Breast epithelium (tissue), 4 donors: ENCODE measurements around the gene ARHGDIA. TPM values are rescaled to one million over a fixed set of nuclear protein-coding genes. Genes with fewer than 3 reads are reported as not detected.
A peak's percentile ranks its signal among the peaks of the same experiment; 100 is the strongest.

Experiments used
- DNase-seq, 2 donors: peaks; one replicate each; pipeline ENCODE4 v3.0.0-alpha.2; 2019; ENCODE audit warnings: low spot score in 2 of 2
- H3K27ac ChIP-seq, 2 donors: fragments of 200-600 bp; sonication (generic) in 1 of 2; one replicate each; pipeline ENCODE4 v1.5.1; 2016 to 2019; ENCODE audit warnings: mild to moderate bottlenecking in 1 of 2
- H3K27me3 ChIP-seq, 2 donors: fragments of 200-600 bp; sonication (generic) in 1 of 2; one replicate each; pipeline versions ENCODE4 v1.5.1 to v1.6.0; 2017 to 2019; ENCODE audit warnings: control low read depth in 1 of 2, mild to moderate bottlenecking in 1 of 2
- H3K36me3 ChIP-seq: fragments of 200-600 bp; one replicate; pipeline ENCODE4 v1.5.1; 2019
- H3K4me1 ChIP-seq, 2 donors: fragments of 200-600 bp; sonication (generic); one replicate each; pipeline ENCODE4 v1.5.1; 2016 to 2019; ENCODE audit warnings: control low read depth in 1 of 2
- H3K4me3 ChIP-seq, 3 donors: fragments of 200-600 bp; sonication (generic); 1 replicate in 2 of 3; 2 replicates in 1 of 3; pipeline ENCODE4 v1.5.1; 2016 to 2019; ENCODE audit warnings: mild to moderate bottlenecking in 3 of 3, moderate library complexity in 2 of 3
- H3K9me3 ChIP-seq, 2 donors: fragments of 200-600 bp; sonication (generic) in 1 of 2; one replicate each; pipeline ENCODE4 v1.5.1; 2016 to 2019; ENCODE audit warnings: control low read depth in 1 of 2
- POLR2A ChIP-seq: fragments of 450-650 bp; IDR thresholded peaks from one replicate; pipeline ENCODE4 v1.6.1; 2016; ENCODE audit warnings: antibody characterized with exemption, mild to moderate bottlenecking, moderate library complexity
- POLR2AphosphoS5 ChIP-seq, 3 donors: sonication (generic); formaldehyde crosslinking; IDR thresholded peaks; one replicate each; pipeline ENCODE4 v1.6.1; 2017; ENCODE audit warnings: antibody characterized with exemption in 3 of 3
- intact Hi-C: fragments of 100-400 bp; cut with DNase I; formaldehyde crosslinking; loops from one replicate; pipeline ENCODE4 v1.15.1; 2023; ENCODE audit warnings: low total_unique reads
- total RNA-seq, 3 donors: library from RNA; depleted of rRNA; stranded (reverse); fragments of >200 nt; gene quantifications; one replicate each; pipeline ENCODE4 v1.1.0, GENCODE V29; 2016
- TF ChIP-seq, protein P1 (sequence below), 3 donors: fragments of 450-650 bp; IDR thresholded peaks; one replicate each; pipeline ENCODE4 v1.5.1; 2016 to 2017; ENCODE audit warnings: antibody characterized with exemption in 3 of 3, mild to moderate bottlenecking in 3 of 3, moderate library complexity in 3 of 3

The ARHGDIA gene
- total RNA-seq, 3 donors from 2014 or later, result 67.0 to 135 (median 124) TPM

DNA sequence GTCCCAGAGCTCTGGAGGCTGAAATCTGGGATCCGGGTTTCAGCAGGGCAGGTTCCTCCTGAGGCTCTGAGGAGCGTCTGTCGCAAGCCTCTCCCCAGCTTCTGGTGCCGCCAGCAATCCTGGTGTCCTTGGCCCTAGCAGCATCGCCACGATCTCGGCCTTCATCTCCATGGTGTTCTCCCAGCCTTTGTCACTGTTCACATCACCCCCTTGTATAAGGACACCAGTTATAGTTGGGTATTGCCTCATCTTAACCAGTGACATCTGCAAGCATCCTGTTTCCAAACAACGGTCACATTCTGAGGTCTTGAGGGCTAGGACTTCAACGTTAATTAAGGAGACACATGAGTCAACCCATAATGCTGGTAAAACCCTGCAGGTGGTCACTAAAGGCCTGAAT, 33.5 kb downstream of the ARHGDIA start:
- Histone ChIP-seq H3K4me3 (no peak overlapping the region), H3K9me3 (no peaks in the 10 kb centered on the region), H3K27me3 (no peaks in the 10 kb centered on the region), H3K4me1 (peaks cover 5 to 8% of the 10 kb centered on the region in 2 donors), H3K27ac (no peak overlapping the region), H3K36me3 (no peaks in the 10 kb centered on the region)
- intact Hi-C loops, result no loop called here
- TF ChIP-seq POLR2AphosphoS5 (IDR thresholded peaks at IDR 0.05) (no peak), POLR2A (no peak)
- TF ChIP-seq, protein P1, sequence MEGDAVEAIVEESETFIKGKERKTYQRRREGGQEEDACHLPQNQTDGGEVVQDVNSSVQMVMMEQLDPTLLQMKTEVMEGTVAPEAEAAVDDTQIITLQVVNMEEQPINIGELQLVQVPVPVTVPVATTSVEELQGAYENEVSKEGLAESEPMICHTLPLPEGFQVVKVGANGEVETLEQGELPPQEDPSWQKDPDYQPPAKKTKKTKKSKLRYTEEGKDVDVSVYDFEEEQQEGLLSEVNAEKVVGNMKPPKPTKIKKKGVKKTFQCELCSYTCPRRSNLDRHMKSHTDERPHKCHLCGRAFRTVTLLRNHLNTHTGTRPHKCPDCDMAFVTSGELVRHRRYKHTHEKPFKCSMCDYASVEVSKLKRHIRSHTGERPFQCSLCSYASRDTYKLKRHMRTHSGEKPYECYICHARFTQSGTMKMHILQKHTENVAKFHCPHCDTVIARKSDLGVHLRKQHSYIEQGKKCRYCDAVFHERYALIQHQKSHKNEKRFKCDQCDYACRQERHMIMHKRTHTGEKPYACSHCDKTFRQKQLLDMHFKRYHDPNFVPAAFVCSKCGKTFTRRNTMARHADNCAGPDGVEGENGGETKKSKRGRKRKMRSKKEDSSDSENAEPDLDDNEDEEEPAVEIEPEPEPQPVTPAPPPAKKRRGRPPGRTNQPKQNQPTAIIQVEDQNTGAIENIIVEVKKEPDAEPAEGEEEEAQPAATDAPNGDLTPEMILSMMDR (IDR thresholded peaks at IDR 0.05), result no peak
- no peak for DNase-seq

DNA sequence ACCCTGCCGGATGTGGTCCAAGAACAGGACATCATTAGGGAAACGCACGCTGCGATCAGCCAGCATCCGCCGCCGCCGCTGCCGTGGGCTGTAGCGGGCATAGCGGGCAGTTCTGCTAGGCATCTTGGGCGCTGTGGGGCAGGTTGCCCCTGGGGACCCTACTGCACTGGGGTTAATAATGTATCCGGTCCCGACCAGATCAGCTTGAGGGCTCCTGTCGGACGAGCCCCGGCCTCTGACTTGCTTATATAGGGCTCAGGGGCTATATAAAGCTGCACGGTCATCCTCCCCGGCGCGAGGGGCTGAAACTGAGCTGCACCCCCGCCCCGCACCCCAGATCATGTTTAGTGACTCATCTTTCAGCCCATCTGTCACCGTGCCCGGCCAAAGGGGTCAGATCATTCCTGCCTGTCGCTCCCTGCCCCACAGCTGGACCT, 36.3 kb downstream of the ARHGDIA start, which contains the start of gene PPP1R27:
TSS of gene PPP1R27 (minus strand) at position 220 of the 437 bp plus-strand sequence. CDS start at position 123, 97 bp downstream.
- peak within 1 kb of the TSS; percentile 94 to 97 for H3K27ac ChIP-seq
- TF ChIP-seq POLR2A (no peak), POLR2AphosphoS5 (IDR thresholded peaks at IDR 0.05) (no peak)
- TF ChIP-seq, protein P1 (IDR thresholded peaks at IDR 0.05), result no peak
- intact Hi-C loops, result no loop called here

DNA sequence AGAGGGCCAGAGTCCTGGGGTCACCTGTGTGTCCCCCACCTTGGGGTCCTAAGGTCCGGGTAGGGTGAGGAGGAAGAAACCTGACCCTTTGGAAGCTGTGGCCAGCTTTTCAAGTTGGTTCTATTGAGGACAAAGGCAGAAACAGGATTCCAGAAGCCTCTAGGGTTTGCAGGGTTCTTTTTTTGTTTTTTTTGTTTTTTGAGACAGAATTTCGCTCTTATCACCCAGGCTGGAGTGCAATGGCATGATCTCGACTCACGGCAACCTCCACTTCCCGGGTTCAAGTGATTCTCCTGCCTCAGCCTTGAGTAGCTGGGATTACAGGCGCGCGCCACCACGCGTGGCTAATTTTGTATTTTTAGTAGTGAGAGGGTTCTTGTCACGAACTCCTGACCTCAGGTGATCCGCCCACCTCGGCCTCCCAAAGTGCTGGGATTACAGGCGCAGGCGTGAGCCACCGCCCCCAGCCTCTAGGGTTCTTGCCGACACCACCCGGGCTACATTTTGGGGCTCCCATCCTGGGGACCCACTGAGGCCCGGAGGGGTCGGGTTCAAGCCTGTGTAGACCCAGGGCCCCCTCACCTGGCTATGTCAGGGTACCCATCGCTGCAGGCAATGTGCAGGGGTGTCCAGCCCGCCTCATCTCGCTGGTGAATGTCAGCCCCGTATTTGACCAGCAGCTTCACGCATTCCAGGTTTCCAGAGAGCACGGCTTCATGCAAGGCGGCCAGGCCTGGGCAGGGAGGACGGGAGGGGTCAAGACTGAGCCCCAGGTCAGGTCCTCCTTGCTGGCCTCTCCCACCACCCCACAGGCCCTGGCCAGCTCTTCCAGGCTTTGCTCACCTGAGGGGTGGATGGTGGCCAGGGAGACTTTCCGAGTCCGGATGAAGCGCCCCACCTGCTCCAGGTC, 37.0 kb downstream of the ARHGDIA start:
- Histone ChIP-seq H3K27me3 (no peaks in the 10 kb centered on the region), H3K36me3 (no peaks in the 10 kb centered on the region), H3K4me3 (peak overlapping the region; percentile 59 to 97 (median 82)), H3K9me3 (no peaks in the 10 kb centered on the region), H3K27ac (peak overlapping the region; percentile 94 to 97), H3K4me1 (peaks cover 4 to 16% of the 10 kb centered on the region in 2 donors)
- intact Hi-C loops, result no loop called here
- no peak for DNase-seq
- TF ChIP-seq POLR2A, result no peak

More for the DNA sequence above, 36.3 kb downstream of the ARHGDIA start, which contains the start of gene PPP1R27:
- Histone ChIP-seq H3K4me1 (peaks cover 4 to 16% of the 10 kb centered on the region in 2 donors), H3K27me3 (no peaks in the 10 kb centered on the region), H3K4me3 (peak within 1 kb of the TSS; percentile 59 to 97 (median 82)), H3K9me3 (no peaks in the 10 kb centered on the region), H3K36me3 (no peaks in the 10 kb centered on the region)
- no peak for DNase-seq

DNA sequence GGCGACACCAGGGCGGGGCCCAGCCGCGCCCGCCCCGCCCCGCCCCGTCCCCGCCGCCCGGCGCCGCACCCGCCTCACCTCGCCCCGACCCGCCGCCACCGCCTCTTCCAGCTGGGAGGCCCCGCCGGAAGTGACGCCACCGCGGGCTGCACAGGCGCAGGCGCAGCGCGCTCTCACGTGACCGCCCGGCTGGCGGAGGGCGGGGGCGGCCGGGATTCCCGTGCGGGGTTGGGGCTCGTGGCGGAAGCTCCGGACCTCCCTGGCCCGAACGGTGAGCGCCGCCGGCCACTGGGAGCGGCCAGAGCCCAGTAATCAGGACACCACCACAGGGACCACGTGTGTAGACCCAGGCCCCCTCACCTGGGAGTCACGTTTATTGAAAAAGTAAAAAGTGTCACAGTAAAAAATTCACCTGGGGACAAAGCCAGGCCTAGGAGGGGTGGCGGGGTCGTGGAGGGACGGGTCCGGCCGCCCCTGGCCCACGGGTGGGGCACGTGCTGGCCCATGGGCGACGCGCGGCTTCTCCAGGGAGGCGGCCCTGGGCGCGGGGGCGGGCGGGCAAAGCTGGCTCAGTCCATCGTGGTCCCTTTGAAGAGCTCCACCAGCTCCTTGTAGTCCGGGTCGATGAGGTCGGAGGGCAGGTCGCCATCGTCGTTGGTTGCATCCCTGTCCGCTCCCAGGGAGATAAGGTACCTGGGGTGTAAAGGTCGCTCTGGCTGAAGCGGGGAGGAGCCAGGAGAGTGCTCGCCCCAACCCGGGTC, 37.8 kb downstream of the ARHGDIA start, which contains the start of gene MCRIP1:
TSS of gene MCRIP1 (minus strand) at position 132 of the 761 bp plus-strand sequence. CDS start 8,785 bp downstream, outside the sequence.
- DNase-seq, result peak; percentile 95
- Histone ChIP-seq H3K9me3 (no peaks in the 10 kb centered on the region), H3K27ac (peak within 1 kb of the TSS; percentile 94 to 97), H3K4me1 (peaks cover 4 to 16% of the 10 kb centered on the region in 2 donors), H3K4me3 (peak within 1 kb of the TSS; percentile 81 to 97 (median 82)), H3K27me3 (no peaks in the 10 kb centered on the region), H3K36me3 (no peaks in the 10 kb centered on the region)
- TF ChIP-seq POLR2AphosphoS5 (IDR thresholded peaks at IDR 0.05) (peak; percentile 90 to 95 (median 95)), POLR2A (peak; percentile 92)
- TF ChIP-seq, protein P1 (IDR thresholded peaks at IDR 0.05), result peak in 1 of 3 donors; percentile 11
- intact Hi-C loops, result no loop called here

DNA sequence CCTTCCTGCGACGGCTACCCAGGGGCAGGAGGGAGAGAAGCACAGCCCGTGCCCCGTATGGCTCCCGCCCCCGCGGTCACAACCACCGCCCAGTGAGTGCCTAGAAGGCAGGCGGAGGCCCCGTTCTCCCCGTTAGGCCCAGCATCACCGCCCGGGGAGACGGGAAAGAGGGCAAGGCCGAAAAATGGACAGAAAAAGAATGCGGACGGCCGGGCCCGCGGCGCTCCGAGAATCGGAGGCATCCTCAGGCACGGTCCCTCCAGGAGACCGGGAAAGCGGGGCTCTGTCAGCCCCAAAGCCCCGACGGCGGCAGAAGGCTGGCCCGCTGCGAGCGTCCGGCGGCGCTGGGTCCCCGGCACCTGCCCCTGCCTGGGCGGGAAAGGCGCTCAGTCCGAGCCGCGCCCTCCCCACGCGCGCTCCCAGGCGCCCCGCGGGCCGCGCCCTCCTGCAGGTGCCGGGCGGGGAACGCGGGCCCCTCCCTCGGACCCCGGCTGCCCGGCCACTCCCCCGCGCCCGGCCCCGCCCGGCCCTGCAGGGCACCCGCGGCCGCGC, 38.5 kb downstream of the ARHGDIA start:
- H3K27ac ChIP-seq, result peak overlapping the region; percentile 82 to 90
- DNase-seq, result peak in 1 of 2 donors; percentile 36
- intact Hi-C loops, result no loop called here
- TF ChIP-seq POLR2AphosphoS5 (IDR thresholded peaks at IDR 0.05) (peak in 2 of 3 donors; percentile 24 to 32), POLR2A (no peak)
- TF ChIP-seq, protein P1 (IDR thresholded peaks at IDR 0.05), result no peak
- no peaks in the 10 kb centered on the region for H3K27me3 ChIP-seq
- H3K9me3 ChIP-seq, result no peaks in the 10 kb centered on the region
- no peaks in the 10 kb centered on the region for H3K36me3 ChIP-seq
- peak overlapping the region; percentile 81 to 97 (median 82) for H3K4me3 ChIP-seq
- H3K4me1 ChIP-seq, result peaks cover 4 to 16% of the 10 kb centered on the region in 2 donors
